Stimulated activated CD4-positive, alpha-beta T cell treated with anti-CD3 and anti-CD28 coated beads, Interleukin-15, amount 100 ng/mL, for 48 hours (primary cell): ENCODE data around the gene QKI.
"Not testable (repeated sequence)": the region's sequence is repeated elsewhere in the genome, so short reads cannot be mapped to it uniquely, and the experiment has no call there.

Source experiments
- DNase-seq, 2 donors: peaks; one replicate each; pipeline ENCODE4 v3.0.0-alpha.2; 2020; ENCODE audit warnings: low read depth in 2 of 2

The QKI gene

GRCh38 chr6:163439390-163439789, 24.9 kb downstream of the QKI start:
- DNase-seq, result not testable (repeated sequence)

GRCh38 chr6:163439997-163440396, 25.5 kb downstream of the QKI start:
- DNase-seq, result no peak

- no peak for DNase-seq
These were observed 27.8 kb downstream of the QKI start for GRCh38 chr6:163442336-163442735.

GRCh38 chr6:163444077-163444476, 29.6 kb downstream of the QKI start:
- DNase-seq, result no peak

GRCh38 chr6:163446549-163446948, 32.0 kb downstream of the QKI start:
- DNase-seq, result no peak

GRCh38 chr6:163449076-163449475, 34.6 kb downstream of the QKI start:
- no peak for DNase-seq

- no peak for DNase-seq
These were observed 39.9 kb downstream of the QKI start for GRCh38 chr6:163454425-163454824.

- DNase-seq, result no peak
These were observed 41.0 kb downstream of the QKI start for GRCh38 chr6:163455552-163455951.

- DNase-seq, result no peak
These were observed 43.4 kb downstream of the QKI start for GRCh38 chr6:163457637-163458561.

- DNase-seq, result no peak
These were observed 44.5 kb downstream of the QKI start for GRCh38 chr6:163459007-163459406.

- DNase-seq, result no peak
These were observed 45.0 kb downstream of the QKI start for GRCh38 chr6:163459536-163459935.

- DNase-seq, result no peak
These were observed 45.8 kb downstream of the QKI start for GRCh38 chr6:163460307-163460782.

- DNase-seq, result no peak
These were observed 47.2 kb downstream of the QKI start for GRCh38 chr6:163461696-163462095.

- DNase-seq, result no peak
These were observed 48.7 kb downstream of the QKI start for GRCh38 chr6:163463180-163463579.

GRCh38 chr6:163463795-163464194, 49.3 kb downstream of the QKI start:
- no peak for DNase-seq

- DNase-seq, result no peak
These were observed 52.4 kb downstream of the QKI start for GRCh38 chr6:163466839-163467390.

- no peak for DNase-seq
These were observed 54.2 kb downstream of the QKI start for GRCh38 chr6:163468738-163469137.

- no peak for DNase-seq
These were observed 55.0 kb downstream of the QKI start for GRCh38 chr6:163469459-163469985.

- no peak for DNase-seq
These were observed 56.1 kb downstream of the QKI start for GRCh38 chr6:163470611-163471010.

- no peak for DNase-seq
These were observed 60.1 kb downstream of the QKI start for GRCh38 chr6:163474581-163474980.

GRCh38 chr6:163476946-163477345, 62.4 kb downstream of the QKI start:
- DNase-seq, result not testable (repeated sequence)

- no peak for DNase-seq
These were observed 68.6 kb downstream of the QKI start for GRCh38 chr6:163483107-163483506.

- no peak for DNase-seq
These were observed 70.9 kb downstream of the QKI start for GRCh38 chr6:163485388-163485851.
